HG03342 (cell line): ENCODE data around the gene SBNO1.
"Not testable (repeated sequence)": the region's sequence is repeated elsewhere in the genome, so short reads cannot be mapped to it uniquely, and the experiment has no call there.

Source experiments
- ATAC-seq: cut with Tn5 transposase; IDR thresholded peaks from one replicate; pipeline ENCODE4 v1.9.1; 2021; ENCODE audit warnings: mild to moderate bottlenecking, moderate library complexity; ENCODE audit not compliant: unreplicated experiment

Gene SBNO1

DNA sequence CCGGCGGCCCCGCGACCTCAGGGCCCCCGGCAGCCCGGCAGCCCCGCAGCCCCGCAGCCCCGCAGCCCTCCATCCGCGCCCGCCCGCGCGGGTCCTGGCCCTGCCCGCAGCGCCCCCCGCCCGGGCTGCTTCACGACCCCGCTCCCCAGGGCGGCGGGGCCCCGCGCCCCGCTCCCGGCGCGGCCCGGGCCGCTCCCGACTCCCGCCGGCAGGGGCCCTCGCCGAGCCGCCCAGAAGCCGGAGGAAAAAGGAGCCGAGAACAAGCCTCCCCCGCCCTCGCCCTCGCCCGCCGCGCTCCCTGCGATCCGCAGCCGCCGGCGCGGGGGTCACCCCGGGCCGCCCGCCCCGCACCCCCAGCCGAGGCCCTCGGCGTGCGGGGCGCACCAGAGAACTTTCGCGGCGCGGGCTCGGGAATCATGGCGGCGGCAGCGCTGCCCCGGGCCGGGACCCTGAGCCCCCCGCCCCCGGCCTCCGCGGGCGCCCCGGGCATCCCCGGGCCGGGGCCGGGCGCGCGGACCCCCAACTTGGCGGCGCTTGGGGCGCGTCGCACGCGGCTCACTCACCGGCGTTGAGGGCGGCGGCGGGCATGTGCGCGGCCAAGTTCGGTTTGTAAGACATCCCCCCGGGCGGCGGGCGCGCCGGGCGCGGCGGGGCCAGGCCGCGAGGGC, 93.5 kb downstream of the SBNO1 start:
- peak; percentile 52 for ATAC-seq

DNA sequence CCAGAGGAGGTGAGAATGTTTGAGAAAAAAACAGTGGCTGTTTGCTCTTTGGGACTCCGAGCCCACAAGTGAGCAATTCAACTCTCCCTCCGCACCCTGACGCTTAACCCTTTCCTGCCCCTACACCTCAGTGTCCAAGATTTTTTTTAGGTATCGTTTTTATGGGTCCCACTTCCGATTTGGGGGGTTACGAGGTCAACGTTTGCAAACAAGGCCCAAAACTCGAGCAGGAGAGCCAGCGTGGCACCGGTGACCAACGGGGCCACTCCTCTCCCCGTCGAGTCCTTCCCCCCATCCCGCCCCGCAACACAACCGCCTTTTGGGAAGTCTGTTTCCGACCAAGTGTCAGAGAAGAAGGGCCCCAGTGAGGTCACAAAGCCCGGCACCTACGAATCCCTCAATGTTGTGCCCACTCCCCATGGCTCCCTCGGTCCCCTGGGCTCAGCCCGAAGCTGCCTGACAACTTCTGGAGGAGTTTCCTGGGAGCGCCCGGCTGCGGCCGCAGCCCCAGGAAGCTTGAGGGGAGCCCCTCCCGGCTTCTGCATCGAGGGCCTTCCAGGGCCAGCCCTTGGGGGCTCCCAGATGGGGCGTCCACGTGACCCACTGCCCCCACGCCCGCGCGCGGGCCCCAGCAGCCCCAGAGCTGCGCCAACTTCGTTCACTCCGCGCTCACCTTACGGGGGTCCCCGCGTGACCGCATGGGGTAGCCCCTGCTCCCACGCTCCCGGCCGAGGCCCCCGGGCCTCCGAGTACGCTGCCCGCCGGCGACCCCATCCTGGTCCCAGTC, 94.2 kb downstream of the SBNO1 start:
- peak; percentile 10 for ATAC-seq

DNA sequence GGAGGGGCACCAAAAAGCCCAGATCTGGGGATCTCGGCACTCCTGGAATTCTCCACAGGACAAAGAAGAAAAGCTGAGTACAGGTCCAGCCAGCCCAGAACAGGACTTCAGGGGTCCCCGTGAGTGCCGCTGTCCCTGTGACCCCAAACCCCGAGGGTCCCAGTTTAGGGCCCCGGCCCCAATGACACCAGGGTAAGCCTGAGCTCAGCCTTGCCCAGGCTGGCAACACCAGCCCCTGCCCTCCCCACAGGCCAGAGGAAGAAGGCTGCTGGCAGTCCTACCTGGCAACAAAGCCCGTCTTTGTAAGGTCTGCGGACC, 94.8 kb downstream of the SBNO1 start:
- ATAC-seq: no peak

DNA sequence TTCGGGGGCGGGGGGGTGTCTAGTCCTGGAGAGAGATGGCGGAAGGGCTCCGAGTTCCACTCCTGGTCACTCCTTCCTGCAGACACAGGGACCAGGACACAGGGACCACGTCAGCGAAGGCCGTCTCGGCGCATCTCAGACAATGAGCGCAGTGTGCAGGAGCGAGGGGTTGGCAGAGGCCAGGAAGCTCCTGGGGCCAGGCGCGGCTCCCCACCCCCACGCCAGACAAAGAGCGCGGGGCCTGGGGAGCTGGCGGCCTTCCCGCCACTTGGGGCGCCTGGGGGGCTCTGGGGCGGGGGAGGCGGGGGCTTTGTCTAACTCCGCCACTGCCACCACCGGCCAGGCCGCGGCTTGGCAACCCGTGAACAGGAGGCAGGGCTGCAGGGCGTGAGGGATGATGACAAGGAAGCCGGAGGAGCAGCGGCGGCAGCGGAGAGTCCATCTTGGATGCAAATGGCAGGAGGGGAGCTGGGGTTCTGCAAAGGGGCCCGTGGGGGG, 95.2 kb downstream of the SBNO1 start:
- no peak for ATAC-seq

DNA sequence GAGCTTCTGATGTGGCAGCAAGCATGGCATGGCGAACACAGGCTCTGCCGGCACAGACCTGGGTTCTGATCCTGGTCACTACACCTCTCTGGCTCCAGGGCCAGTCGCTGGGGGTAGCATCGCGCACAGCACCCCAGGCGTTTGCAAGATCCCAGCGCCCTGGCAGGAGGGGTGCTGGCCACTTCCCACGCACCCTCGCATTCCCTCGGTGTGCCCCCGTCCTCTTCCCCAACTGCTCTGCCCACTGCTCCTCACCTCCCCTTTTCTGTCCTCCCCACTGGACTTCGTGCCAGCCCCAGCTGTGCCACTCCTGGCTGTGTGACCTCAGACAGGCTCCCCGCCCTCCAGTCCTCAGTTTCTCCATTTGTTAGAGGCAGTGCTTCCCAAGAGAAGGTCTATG, 95.8 kb downstream of the SBNO1 start:
- no peak for ATAC-seq

DNA sequence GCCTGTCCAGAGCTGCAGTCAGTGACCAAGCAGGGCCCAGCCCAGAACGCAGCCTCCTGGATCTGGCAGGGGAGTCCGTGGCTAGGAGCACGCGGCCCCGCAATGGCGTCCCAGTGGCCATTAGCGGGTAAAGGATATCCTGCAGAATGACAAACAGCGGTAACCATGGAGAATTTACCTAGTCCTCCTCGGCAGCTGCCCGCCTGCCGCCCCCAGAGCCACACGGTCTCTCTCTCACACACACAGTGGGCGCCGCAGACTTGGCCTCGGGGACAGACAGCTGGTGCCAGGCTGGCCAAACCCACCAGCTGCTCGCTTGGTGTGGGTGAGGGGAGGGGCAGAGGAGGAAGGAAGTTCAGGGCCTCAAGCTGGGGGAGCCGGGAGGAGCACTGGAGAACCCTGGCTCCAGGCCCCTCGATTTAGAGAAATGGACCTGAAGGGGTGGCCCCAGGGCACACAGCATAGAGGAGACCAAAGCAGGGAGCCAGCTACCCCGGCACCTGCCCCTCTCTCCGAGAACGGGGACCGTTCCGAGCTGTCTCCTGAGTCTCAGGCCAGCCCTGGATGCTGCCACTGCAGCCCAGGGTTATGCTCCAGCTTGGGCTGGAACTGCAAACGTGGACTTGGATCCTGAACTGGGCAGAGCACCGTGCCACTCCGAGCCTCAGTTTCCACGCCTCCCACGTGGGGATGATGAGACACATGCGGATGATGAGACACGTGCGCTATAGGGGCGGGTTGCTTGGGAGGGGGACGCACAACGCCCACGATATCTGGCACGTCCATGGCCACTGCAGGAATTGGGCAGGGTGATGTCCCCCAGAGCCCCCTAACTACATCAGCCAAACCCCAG, 96.4 kb downstream of the SBNO1 start:
- no peak for ATAC-seq

DNA sequence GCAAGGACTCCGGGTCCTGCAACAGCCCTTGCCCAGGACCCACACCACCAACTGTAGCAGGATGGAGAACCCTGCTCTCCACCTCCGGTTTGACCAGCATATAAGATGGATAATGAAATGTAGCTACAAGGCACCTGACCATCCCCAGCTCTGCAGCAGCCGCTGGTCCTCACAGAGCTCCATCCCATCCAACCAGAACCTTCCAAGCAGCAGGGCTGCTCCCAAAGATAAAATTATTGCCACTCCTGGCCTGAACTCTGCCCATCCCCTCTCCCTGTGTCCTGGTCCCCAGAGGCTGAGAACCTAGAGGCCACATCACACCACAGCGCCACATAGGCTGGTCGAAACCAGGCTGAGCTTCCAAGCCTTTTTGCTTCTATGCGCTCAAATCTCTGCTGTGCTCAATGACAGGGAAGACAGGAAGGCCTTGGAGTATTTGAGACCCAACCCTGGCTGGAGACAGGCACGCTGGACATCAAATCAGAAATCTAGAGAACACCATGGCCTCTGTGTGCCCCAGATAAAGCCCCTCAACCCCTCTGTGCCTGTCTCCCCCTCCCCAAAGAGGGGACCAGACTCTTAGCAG, 97.2 kb downstream of the SBNO1 start:
- ATAC-seq: no peak

DNA sequence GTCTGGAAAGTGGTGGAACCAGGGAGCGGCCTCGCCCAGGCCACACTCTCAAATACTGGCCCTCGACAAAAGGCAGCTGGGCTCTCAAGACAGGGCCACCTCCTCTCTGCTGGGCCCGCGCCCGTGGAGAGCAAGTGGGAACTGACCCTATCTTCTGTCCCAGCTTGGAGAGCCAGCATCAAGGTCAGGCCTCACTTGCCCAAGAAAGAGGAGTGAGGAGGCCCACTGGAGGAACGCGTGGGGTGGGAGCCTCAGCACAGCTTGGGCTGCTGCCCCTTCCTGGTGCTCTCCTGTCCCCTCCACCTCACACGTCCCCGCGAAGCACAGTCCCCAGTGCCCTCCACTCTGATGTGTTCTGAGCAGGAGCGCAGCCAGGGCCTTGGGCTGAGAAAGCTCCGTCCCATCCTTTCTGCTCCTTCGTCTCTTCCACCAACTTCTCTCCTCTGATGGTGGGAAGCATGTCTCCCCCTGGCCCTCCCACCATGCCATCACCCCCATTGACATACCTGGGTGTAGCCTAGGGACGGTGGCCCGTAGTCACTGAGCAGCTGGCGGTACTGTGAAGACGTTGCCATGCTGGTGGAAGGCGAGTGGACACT, 97.9 kb downstream of the SBNO1 start:
- no peak for ATAC-seq

DNA sequence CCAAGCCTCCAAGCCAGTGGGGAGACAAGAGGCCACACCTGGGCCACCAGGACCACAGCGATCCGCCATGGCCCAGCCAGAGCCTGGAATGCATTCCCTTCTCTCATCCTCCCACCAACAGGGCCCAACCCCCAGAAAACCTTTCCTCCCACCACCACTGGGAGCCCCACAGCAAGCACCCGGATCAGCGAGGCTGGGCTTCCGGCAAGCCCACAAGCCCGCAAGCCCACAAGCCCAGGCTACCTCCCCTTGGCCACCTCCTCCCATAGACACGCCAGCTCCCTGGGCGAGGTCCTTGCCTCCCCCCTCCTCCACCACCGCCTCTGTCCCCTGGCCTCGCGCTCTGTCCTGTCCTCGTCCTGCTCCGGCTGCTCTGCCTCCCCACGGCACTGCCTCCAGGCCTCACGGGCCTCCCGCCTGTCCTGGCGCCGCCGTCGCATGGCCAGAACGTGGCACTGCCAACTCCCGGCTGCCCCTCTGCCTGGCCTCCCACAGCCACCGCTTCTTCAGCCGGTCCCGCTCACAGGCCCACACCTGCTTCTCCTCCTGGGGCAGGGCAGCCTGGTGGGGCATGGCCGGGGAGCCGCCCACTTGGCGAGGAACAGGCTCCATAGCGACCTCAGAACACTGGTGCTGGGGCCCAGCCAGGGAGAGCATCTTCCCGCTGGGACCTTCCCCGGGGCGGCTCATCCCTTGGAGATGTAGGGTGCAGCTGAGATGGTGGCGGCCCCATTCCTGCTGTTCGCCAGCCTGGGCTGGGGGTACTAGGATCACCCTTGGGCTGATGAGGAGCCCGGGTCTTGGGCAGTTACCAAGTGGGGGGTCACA, 98.6 kb downstream of the SBNO1 start:
- no peak for ATAC-seq

DNA sequence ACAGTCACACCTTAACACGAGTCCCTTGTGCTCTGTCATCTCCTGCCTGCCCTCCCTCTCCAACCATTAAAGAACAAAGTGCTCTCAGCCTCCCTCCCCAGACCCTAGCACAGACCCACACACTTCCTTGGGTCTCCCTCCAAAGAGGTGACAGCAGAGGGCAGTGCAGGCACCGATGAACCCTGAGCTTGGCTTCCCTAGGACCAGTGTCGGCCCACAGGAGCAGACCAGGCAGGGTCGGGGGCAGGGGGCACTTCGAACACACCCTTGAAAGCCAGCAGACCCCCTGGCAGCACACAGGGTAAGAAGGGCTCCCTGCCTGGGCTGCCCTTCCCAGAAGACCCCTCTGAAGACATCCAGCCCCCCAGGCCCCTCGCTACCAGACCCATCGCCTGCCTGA, 100.0 kb downstream of the SBNO1 start:
- ATAC-seq: no peak

DNA sequence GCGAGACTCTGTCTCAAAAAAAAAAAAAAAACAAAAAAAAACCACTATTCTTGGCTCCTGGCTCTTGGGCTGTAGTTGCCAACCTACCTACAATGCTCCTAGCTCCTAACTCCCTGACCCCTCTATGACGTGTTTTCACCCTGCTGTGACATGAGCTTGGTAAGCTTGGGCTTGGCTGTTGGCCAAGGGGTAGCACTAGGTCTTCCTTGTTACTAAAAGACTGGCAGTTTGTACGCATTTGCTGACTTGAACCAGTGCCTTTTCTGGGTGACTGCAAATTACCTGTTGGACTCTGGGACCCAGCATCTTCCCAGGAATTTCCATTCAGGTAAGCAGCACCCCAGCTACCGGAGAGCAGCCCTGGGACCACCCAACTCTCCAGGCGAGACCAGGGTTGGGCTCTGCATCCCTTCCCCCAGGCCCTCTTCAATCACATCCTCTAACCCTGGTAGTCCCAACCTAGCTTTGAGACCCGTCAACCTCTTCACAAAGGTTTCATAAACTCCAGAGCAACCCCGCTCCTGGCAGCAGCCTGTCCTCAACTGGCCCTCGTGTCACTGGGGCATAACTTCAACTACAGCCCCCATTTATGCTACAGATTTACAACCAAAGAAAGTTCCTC, 101.3 kb downstream of the SBNO1 start:
- ATAC-seq: no peak

DNA sequence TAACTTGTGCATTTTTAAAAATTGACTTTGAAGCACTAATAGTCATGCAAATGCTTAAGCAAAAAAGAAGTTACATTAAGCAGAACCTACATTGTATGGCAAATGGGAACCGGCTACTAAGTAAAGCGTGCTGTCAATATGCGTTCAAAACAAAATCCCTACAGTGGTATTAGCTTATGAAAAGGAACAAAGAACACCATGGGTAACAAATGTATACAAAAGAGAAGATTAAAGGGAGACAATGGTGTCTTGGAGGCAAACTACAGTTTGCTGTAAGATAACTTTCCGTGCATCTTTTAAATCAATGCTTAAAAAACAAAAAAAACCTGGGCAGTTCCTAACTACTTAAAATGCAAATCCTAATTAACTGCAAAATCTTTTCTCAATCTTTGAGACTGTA, 103.5 kb downstream of the SBNO1 start:
- ATAC-seq: no peak

DNA sequence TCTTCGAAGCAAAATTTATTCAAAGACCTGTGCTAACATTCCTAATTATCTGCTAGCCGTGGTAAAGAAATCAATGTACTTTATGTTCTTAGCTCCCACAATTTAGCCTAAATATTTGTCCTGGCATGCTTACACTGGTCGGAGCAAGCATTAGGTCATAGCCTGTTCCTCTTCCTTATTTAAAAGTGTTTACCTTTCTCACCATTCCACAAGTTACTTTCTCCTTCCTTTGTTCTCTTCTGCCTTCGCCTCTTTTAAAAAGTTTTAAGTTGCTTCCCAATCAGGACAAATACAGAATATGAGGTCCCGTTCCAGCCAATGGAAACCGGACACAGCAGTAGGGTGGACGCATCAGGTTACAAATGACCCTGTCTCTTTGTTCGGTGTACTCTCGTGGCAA, 104.6 kb downstream of the SBNO1 start:
- ATAC-seq: no peak

DNA sequence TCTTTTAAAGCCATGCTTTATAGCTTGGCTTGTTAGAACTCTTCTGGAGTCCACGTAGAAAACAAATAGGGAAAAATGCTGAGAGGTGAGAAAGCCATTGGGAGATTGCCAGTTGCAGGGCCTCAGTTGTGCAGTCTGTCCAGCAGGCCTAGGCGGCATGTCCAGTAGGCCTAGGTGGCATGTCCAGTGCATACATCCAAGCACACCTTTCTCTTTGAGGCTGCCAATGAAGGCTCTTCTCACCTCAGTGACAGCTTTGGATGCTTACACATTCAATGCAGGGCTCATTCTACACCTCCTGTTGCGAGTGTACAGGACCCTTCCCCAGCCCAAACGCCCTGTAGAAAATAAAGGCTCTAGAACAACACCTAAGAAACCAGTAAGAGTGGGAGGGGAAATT, 106.1 kb downstream of the SBNO1 start:
- no peak for ATAC-seq

DNA sequence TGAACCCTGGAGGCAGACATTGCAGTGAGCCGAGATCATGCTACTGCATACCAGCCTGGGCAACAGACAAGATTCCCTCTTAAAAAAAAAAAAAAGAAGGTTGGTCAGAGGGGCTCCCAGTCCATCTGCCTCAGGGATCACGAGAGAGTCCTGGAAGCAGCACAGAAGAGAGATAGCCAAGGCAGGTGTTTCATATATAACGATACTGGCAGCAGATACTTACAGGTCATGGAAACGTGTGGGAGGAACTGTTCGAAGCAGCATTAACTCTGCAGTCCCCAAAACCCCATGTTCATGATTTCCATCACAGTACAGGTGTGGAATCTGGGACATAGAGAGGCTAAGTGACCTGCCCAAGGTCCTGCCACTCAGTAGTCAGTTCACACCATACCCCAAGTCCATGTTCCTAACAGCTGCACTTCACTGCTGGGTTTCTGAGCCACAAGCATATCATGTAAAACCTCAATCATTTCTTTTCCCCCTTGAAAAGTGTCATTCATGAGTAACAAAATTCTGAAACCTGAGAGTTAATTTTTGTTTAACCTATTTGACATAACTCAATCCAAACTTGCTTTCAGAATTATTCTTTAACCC, 109.7 kb downstream of the SBNO1 start:
- ATAC-seq: no peak

DNA sequence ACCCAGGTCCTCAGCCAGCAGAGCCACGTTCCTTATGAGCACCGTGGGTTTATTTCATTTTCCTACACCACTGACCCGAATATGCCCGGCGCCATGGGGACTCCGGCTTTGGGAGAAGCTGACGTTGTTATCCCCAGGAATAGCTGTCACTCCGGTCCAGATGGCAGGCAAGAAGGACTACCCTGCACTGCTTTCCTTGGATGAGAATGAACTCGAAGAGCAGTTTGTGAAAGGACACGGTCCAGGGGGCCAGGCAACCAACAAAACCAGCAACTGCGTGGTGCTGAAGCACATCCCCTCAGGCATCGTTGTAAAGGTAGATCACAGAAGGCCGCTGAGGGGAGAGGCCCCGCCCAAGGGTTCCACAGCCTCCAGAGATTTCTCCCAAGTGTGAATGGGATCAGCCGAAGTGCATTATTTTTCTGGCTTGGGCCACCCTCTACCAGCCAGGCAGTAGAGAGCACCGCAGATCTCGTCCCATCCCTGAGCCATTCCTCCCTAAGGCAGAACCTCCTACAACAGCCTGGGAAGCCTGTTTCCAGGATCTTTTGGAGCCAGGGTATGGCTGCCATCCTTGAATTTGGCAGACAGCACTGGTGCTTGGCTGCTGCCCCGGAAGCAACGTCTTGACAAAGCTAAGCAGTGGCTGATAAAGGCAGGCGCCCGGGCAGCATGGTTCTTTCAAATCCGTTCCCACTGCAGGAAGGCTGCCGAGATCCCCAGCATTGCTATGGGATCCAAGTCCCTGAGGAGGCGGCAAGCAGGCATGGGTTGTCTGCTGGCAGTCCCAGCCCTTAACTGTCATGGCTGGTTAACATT, 110.8 kb downstream of the SBNO1 start:
- ATAC-seq: no peak

DNA sequence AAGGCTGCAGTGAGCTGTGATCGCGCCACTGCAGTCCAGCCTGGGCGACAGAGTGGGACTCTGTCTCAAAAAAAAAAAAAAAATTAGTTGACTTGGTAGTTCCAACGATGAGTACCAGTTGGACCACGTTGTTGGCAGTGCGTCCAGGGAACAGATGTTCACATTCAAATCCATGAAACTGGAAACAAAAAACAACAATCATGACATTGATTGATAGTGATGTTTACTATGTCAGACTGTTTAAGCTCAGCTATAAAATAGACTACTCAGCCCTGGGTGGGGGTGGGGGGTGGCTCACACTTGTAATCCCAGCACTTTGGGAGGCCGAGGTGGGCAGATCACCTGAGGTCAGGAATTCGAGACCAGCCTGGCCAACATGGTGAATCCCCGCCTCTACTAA, 112.3 kb downstream of the SBNO1 start:
- ATAC-seq: not testable (repeated sequence)

DNA sequence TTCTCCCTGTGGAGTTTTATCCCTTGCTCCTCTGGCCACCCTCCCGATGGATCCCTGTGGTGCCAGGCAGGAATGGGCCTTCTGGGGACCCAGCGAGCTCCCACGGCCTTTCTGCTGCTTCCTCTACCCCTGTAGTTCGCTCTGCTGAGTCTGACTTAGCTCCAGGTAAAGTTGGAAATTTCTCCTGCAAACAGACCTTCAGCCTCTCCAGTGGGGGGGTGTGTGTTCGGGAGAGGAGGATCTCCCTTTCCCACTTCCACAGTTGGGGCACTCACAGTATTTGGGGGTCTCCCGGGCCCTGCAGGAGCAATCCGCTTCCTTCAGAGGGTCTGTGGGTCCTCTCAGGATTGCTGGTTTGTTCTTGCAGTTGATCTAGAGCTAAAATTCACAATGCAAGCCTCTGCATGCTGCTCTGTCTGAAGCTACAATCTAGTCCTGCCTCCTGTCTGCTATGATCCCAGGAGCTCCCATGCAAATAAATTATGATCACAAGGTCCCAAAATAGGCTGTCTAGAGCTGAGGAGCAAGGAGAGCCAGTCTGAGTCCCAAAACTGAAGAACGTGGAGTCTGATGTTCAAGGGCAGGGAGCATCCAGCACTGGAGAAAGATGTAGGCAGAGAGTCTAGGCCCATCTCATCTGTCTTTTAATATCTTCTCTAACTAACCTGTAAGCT, 113.1 kb downstream of the SBNO1 start:
- ATAC-seq: no peak
